COR-L47 (cell line): ENCODE measurements around the gene IQSEC1.

Experiments used
- DNase-seq: peaks from one replicate; lab custom pipeline; 2025; lab: John Stamatoyannopoulos, UW

IQSEC1 gene

DNA sequence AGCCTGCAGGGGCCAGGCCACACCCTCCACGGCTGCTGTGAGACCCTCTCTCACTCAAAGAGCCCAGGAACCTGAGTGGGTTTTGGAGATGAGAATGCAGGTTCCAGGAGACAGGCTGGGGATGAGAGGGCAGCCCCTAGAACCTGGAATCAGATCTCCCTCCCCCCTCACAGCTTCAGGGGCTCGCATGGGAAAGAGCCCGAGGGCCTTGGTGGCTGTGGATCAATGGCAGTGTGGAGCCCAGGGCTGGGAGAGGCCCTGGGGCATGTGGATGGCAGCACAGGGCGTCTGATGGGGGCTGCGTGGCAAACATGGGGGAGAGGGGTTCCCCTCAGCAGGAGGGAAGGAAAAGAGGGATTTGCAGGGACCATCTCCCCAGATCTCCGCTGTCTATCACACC lies 119.0 kb downstream of the IQSEC1 start:
- DNase-seq: no peak

DNA sequence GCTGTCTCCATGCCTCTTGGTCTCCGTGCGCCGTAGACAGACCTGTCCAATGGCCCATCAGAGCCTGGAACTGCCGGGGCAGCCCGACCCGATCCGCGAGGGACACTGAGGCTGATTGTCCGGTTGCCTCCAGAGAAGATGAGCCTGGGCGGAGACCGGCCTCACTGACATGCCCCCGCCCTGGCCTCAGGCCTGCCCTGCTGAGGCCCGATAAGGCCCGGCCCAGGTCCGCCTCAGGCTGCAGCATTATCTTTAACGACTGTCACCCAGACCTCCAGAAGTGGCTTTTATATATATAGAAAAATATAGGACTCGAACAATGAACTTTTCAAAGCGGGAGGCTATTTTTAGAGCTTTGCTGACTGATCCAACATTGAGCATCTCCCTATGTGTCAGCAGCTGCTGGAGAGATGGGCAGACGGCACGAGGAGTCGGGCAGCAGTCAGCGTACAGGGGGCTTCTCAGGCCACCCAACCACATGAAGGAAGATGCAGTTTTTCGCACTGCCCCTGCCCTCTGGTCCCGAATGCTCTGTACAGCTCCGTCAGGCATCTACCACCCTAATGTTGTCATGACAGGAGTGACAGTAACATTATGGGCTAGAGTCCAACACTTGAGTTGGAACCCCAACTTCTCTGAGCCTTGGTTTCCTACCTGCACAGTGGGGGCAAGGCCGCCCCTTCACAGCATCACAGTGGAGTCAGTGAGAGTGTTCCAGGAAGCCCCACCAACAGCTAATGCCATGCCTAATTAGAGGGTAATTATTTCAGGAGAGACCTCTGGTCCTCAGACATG lies 119.8 kb downstream of the IQSEC1 start:
- DNase-seq: no peak

DNA sequence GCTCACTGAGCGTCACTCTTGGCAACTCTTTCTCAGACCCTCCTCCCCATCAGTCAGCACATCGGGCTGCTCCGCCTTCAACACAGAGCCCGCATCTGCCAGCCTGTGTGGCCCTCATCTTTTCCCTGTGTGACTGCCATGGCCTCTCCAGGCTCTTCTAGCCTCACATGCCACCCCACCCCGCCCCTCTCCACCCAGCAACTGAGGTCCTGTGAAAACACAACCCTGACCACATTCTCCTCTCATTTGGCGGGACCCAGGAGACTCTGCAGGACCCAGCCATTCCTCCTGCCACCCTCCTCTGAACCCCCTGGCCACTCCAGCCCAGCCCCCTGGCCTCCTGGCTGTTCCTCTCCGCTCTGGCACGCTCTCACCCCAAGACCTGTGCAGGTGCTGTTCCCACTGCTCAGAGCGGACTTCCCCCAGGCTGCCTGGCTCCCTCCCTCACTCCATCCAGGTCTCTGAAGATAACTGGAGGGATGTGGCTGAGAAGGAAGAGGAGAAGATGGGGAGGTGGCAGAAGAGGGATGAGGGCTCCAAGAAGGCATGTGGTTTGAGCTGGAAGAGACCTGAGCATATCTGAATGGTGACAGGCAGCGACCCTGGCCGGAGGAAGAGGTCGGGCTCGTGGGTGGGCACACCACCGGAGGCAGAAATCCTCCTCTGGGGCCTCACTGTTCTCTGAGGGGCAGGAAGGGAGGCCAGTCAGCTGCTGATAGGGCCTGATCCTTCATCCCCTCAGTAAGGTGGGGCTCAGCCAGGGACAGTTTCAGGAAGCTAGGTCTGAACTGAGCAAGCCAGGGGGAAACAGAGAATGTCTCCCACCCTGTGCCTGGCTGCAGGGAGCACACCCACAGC lies 120.7 kb downstream of the IQSEC1 start:
- DNase-seq: no peak

GRCh38 chr3:12948891-12949711 lies 124.1 kb downstream of the IQSEC1 start:
- DNase-seq: no peak

- DNase-seq: no peak
Measured at GRCh38 chr3:12948371-12948770, 124.9 kb downstream of the IQSEC1 start.

DNA sequence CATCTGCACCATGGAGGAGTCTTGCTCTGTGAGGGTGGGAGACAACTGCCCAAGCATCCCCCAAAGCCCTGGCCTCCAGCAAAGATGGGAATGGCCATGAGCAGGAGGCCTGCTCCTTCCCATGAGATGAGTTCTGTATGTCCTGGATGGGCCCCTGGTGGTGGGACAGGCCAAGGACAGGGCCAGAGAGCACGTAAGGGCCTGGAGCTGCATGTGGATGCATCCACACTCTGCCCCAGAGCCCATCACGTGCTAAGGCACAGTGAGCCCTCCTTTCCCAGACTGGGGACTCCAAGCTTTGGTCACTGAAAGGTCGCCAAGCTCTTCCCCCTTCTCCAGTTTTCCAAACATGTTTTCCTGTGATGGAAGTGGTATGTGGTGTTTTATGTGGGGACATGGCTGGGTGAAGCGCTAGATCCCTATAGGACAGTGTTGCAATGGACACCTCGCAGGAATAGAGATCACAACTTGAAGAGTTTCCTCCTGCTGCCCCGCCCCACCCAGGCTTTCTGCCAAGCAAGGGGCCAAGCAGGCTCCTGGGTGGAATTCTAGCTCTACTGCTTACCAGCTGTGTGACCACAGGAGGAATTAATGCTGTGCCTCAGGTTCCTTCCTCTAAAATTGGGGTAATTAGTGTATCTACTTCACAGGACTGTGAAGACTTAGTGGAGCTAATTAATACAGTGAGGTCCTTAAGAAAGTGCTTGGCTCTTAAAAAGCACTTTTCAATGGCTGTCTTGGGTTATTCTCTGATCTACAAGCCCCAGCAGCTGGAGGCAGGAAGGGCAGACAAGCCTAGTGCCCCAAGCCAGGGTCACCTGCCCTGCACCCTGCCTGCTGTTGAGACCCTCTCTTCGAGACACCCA lies 125.5 kb downstream of the IQSEC1 start:
- no peak for DNase-seq

- DNase-seq: no peak
Measured at GRCh38 chr3:12946649-12947316, 126.4 kb downstream of the IQSEC1 start.

DNA sequence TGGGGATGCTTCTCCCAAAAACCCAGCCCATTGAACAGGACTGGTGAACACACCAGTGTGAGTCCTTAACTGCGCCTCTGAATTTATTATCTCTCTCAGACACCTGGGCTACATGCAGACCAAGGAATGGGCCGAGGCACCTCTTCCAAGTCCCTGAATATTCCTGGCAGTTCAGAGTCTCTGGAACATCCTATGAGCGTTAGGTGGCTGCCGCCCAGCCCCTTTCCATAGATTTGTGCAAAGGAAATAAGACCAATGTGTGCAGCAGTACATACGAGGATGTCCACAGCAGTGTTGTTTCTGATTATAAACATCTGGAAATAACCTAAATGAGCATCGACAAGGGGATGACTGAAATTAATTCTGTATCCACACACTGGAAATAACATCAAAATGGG lies 127.0 kb downstream of the IQSEC1 start:
- no peak for DNase-seq

GRCh38 chr3:12944849-12945248 lies 128.4 kb downstream of the IQSEC1 start:
- DNase-seq: no peak

DNA sequence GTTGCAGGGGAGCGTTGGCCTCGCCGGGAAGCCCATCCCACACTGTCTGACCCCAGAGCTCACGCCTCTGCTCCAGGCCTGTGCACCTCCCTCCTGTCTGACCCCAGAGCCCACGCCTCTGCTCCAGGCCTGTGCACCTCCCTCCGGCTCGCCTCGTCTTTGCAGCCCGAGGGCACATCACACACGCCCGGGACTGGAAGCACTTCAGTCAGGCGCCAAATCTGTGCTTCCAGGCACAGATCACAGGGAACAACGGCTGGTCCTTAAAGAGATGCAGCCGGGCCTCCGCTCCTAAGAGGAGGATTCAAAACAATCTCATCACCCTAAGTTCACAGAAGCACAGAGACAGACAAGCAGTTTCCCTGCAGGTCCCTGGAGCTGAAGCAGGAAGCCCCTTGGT lies 128.8 kb downstream of the IQSEC1 start:
- no peak for DNase-seq

DNA sequence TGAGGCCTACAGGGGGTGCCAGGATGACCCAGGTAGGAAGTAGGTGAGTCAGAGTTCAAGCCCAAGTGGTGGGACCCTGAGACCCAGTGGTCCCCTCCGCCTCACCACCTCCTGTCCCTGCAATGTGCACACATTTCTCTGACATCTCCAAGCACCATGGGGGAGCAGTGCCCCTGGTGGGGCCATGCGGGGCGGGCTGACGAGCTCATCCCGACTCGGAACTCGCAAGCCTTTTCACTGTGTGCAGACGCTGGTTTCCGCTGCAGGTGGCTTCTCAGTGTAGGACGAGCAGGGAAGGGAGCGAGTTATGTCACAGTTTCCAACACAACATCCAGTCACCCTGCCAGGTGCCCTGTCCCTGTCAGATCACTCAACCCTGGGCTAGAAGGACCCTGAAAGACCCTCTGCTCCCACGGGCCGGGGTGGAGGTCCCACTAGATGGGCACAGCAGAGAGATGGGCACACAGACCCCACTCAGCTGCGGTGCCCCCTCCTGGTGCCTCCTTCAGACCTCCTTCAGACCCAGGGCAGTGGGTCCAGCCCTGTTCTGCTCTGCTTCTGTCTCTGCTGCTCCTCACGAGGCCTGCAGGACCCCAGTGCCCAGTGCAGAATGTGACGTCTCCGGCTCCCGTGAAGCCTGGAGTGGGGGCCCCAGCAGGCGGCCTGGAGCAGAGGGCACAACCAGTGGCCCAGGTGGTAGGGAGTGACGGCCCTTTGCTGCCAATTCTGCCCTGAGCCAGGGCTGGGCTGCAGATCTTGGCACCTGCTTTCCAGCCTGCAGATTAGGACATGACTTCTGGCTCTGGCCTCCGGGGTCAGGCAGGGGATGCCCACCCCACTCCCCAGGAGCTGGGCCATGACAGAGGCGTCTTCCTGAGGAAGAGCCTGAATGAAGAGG lies 129.9 kb downstream of the IQSEC1 start:
- DNase-seq: no peak

GRCh38 chr3:12941495-12942023 lies 131.7 kb downstream of the IQSEC1 start:
- no peak for DNase-seq

GRCh38 chr3:12940854-12941253 lies 132.4 kb downstream of the IQSEC1 start:
- DNase-seq: no peak

DNA sequence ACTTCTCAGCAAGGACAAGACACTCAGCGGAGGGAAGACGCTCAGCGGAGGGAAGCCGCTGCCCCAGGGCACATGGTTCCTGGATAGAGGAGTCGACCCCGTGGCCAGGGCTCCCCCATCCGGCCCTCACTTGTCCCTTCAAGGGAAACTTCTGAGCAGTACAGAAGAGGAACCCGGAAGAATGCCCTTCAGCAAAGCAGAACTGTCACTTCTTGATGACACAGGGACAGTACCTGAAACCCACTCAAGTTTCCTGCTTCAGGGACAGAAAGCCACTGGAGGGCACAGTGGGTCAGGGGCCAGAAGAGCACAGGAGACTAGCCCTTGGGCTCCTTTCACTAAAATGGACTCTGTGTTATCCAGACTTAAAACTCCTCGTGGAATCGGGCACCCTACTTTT lies 134.1 kb downstream of the IQSEC1 start:
- DNase-seq: no peak

GRCh38 chr3:12938258-12938711 lies 134.9 kb downstream of the IQSEC1 start:
- no peak for DNase-seq

GRCh38 chr3:12935861-12936830 lies 137.1 kb downstream of the IQSEC1 start:
- no peak for DNase-seq

DNA sequence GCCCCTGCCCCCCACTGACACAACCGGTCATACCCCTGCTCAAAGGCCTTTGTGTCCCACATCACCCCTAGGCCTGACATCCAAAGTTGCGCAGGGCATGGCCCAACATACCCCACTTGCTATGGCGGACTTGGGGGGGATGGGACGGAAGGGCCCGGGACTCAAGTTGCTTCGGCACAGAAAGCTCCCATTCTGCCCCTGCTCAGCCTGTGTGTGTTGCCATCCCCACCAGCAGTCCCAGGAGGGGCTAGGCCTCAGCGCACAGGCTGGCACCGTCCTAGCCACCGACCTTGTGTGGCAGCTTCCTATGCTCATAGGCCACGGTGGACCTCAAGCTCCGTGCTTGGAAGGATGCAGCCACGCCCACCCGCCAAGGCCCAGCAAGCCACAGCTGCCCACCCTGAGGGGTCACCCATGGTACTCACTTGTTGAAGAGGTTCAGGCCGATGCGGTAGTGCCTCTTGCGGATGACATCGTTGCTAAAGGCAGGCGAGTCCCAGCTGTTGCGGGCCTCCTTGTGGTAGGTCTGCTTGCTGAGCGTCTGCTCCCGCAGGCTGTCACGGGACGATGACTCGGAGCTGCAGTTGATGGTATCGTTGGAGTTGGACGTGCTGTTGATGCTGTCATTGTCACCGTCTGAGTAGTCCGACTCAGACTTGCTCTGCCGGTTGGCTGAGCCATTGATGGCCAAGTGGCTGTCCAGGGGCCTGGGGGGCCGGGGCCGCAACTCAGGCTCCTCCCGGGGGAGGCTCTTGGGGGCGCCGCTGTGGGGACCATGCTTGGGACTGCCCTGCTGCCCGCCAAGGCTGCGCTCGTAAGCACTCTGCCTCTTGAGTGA lies 138.0 kb downstream of the IQSEC1 start:
- no peak for DNase-seq
